CD4-positive, alpha-beta T cell treated with Interleukin-6 at 100 ng/mL for 8 hours (primary cell): ENCODE data around the gene SLC25A36.
A peak's percentile ranks its signal among the peaks of the same experiment; 100 is the strongest.
"Not testable (repeated sequence)": the region's sequence is repeated elsewhere in the genome, so short reads cannot be mapped to it uniquely, and the experiment has no call there.

ENCODE experiments used
- DNase-seq: peaks from one replicate; pipeline ENCODE4 v3.0.0-alpha.2; 2020; ENCODE audit warnings: mixed read lengths, low spot score

Gene SLC25A36

DNA sequence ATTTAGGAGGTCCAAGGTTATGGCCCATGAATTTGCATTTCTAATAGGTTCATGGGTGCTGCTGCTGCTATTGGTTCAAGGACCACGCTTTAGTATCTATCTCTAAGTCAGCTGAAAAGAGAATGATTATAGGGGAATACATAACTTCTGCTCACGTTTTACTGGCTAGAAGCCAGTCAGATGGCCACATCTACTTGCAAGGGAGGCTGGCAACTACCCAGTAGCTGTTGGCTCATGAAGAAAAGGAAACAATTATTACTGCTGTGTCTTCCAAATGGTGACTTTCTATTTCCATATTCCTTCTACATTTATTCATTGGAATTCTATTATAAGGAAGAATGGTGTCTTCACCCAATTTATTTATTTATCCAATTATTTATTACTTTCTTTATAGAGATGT is 54.2 kb downstream of the SLC25A36 start:
- no peak for DNase-seq

DNA sequence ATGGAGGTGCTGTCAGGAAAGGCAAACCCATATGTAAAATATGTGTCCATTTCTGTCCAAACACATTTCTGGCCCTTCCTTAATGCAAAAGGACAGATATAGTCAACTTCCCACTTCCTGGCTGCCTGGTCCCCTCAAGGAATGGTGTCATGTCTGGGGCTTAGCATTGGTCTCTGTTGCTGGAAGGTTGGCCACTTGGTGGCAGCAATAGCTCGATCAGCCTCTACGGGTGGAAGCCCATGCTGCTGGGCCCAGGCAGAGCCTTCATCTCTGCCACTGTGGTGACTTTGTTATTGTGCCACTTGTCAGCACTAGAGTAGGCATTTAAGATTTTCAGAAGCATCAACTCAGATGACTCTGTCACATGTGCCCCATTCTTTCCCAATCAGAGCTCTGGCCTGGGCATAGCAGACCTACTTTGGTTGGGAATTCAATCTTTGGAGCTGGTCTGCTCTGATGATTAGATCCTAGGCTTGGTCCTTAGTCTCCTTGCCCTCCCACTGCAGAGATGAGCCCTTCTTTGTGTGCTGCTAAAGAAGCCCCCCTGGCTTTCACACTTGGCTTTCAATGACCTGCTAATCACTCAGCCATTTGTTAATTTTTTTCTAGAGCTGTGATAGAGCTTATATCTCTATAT is 58.5 kb downstream of the SLC25A36 start:
- DNase-seq: peak; percentile 8

DNA sequence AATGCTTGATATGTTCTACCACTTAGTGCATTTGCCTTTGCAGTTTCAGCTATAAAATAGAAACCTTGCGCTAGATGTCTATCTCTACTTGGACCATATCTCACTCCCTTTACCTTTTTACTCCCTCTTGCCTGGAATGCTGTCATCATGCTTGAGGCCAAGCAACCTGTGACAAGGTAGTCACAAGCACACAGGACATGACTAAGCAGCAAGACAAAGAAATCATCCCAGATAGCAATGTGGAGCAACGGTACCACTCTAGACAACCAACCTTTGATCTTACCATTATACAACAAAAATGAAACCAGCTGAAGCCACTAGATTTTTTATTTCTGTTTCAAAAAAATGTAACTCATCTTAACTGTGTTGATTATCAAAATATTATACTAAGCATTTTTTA is 59.0 kb downstream of the SLC25A36 start:
- DNase-seq: no peak

DNA sequence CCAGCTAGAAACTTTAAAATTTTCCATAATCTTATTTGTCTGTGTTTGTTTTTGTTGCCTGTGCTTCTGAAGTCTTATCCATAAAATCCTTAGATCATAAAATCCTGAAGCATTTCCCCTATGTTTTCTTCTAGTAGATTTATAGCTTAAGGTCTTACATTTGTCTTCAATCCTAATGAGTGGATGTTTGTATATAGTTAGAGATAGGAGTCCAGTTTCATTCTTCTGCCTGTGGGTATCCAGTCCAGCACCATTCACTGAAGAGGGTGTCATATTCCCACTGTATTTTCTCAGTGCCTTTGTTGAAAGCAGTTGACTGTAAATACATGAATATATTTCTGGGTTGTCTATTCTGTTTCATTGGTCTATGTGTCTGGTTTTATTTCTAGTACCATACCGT is 64.7 kb downstream of the SLC25A36 start:
- no peak for DNase-seq

- DNase-seq: no peak
These were observed 67.9 kb downstream of the SLC25A36 start for GRCh38 chr3:141009496-141009895.

- DNase-seq: peak; percentile 46
These were observed 69.8 kb downstream of the SLC25A36 start for GRCh38 chr3:141011232-141011996.

GRCh38 chr3:141011997-141012262 is 70.3 kb downstream of the SLC25A36 start:
- no peak for DNase-seq

DNA sequence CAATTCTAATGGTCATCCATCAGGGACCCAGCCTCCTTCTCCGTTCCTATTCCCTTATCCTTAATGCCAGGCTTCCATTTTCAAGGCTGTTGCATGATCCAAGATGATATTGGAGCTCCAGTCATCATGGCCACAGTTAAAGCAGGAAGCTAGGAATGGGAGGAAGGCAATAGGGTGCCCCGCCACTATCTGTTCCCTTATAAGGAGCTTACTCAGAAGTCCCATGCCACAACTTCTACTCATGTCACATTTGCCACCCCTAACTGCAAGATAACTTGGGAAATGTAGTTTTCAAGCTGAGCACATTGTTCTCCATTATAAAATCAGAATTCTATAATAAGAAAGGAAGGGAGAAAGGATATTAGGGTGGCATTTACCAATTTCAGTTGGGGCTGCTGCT is 70.9 kb downstream of the SLC25A36 start:
- no peak for DNase-seq

DNA sequence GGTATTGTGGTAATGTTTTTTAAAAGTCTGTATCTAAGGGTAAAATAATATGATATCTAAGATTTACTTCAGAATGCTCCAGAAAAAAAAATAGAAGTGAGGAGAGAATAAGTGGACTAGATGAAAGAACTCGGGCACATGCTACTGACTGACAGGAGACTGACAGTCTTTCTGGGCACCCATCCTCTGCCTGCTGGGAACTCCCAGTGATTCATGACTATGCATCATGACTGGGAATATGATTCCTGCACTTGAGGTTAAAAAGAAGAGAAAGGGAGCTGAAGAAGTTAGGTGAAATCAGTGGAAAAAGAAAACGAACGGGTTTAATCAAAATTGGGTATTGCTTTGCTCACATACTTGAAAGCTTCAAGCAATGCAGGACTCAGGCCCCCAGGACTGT is 73.8 kb downstream of the SLC25A36 start:
- DNase-seq: no peak

GRCh38 chr3:141017366-141018322 is 76.0 kb downstream of the SLC25A36 start:
- DNase-seq: not testable (repeated sequence)

GRCh38 chr3:141019244-141019643 is 77.6 kb downstream of the SLC25A36 start:
- no peak for DNase-seq

DNA sequence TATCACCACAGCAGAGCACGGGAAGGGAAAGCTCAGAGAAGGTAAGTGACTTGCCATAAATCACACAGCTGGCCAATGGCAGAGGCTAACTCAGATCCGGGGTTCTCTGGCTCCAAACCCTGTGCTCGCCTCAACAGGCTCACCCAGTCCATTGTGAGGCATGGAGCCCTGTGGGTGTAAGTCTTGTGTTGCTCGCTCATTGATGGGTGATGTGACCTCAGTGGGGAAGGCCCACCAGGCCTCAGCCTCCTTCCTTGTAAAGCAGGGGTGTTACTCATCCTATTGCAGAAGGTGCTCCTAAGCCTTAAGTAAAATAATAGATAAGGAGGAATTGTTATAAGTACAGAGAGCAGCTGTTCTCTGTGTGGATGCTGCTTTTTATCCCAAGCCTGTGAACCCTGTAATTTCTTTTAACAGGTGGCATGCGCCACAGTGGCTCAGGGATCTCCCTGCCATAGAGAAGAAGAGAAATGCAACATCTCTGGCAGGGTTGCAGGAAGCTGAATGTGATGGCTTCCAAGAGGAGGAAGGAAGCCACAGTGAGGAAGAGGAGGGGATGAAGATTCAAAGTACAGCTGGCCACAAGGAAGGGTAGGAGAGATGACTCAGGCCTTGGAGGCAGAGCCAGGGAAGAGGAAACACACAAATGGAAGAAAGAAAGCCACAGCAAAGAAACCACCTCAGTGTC is 78.7 kb downstream of the SLC25A36 start:
- no peak for DNase-seq

GRCh38 chr3:141021261-141021660 is 79.6 kb downstream of the SLC25A36 start:
- no peak for DNase-seq
